A549 (cell line): ENCODE measurements around the gene MEA1.

ENCODE experiments used
- BHLHE40 ChIP-seq: IDR thresholded peaks from 2 replicates; pipeline ENCODE4 v1.6.1; 2012; ENCODE audit warnings: low read depth, low read length, inconsistent platforms
- POLR2A ChIP-seq: IDR thresholded peaks from 2 replicates; pipeline ENCODE4 v1.6.1; 2012; ENCODE audit warnings: mild to moderate bottlenecking, low read length
- RCOR1 ChIP-seq: fragments of 150-350 bp; IDR thresholded peaks from 2 replicates; pipeline ENCODE4 v1.6.1; 2014; ENCODE audit warnings: antibody characterized with exemption, low read length, low read depth

GRCh38 chr6:42984924-42985475, 28.7 kb downstream of the MEA1 start:
- TF ChIP-seq RCOR1 (no peak), POLR2A (no peak), BHLHE40 (no peak)
